Astrocyte (in vitro differentiated cells and primary cell): Measurements from ENCODE around the gene EXOSC6. TPM values are rescaled to one million over a fixed set of nuclear protein-coding genes. Genes with fewer than 3 reads are reported as not detected.
A peak's percentile ranks its signal among the peaks of the same experiment; 100 is the strongest.

ENCODE experiments used
- DNase-seq: peaks from one replicate; pipeline ENCODE4 v3.0.0-alpha.2; 2010; ENCODE audit warnings: low read depth
- FAIRE-seq: peaks from 2 replicates; lab custom pipeline; 2011; peaks lifted over from hg19 to GRCh38; lab: Jason Lieb, UNC
- H2AFZ ChIP-seq: 2 replicates; pipeline ENCODE4 v1.6.0; 2012; ENCODE audit warnings: low read depth, low read length, inconsistent platforms
- H3K27ac ChIP-seq: 2 replicates; pipeline ENCODE4 v1.5.1; 2011; ENCODE audit warnings: low read depth, low read length, inconsistent platforms
- H3K27me3 ChIP-seq: 2 replicates; pipeline ENCODE4 v1.6.0; 2011; ENCODE audit warnings: low read length, inconsistent platforms; ENCODE audit not compliant: insufficient read depth
- H3K36me3 ChIP-seq: 2 replicates; pipeline ENCODE4 v1.5.1; 2011; ENCODE audit warnings: low read length, inconsistent platforms; ENCODE audit not compliant: insufficient read depth
- H3K4me1 ChIP-seq: 2 replicates; pipeline ENCODE4 v1.5.1; 2011; ENCODE audit warnings: low read length, inconsistent platforms; ENCODE audit not compliant: insufficient read depth
- H3K4me2 ChIP-seq: 2 replicates; pipeline ENCODE4 v1.6.0; 2012; ENCODE audit warnings: low read length, inconsistent platforms
- H3K4me3 ChIP-seq: 2 replicates; pipeline ENCODE4 v1.5.1; 2011; ENCODE audit warnings: low read depth, mild to moderate bottlenecking, low read length, inconsistent platforms; ENCODE audit not compliant: insufficient read depth
- H3K79me2 ChIP-seq: 2 replicates; pipeline ENCODE4 v1.6.0; 2012; ENCODE audit warnings: mild to moderate bottlenecking, low read length, inconsistent platforms; ENCODE audit not compliant: insufficient read depth
- H3K9ac ChIP-seq: 2 replicates; pipeline ENCODE4 v1.6.0; 2012; ENCODE audit warnings: mild to moderate bottlenecking, low read length, inconsistent platforms
- H3K9me3 ChIP-seq: 2 replicates; pipeline ENCODE4 v1.5.1; 2012; ENCODE audit warnings: low read depth, mild to moderate bottlenecking, low read length, inconsistent platforms; ENCODE audit not compliant: insufficient read depth
- H4K20me1 ChIP-seq: 2 replicates; pipeline ENCODE4 v1.6.0; 2012; ENCODE audit warnings: low read length, inconsistent platforms; ENCODE audit not compliant: insufficient read depth
- H3K27ac Mint-ChIP-seq: one replicate; pipeline ENCODE4 v1.8.0; 2021; ENCODE audit warnings: mild to moderate bottlenecking, mixed read lengths; ENCODE audit not compliant: unreplicated experiment
- H3K27me3 Mint-ChIP-seq: one replicate; pipeline ENCODE4 v1.8.0; 2021; ENCODE audit warnings: low read depth, mixed read lengths; ENCODE audit not compliant: unreplicated experiment
- H3K36me3 Mint-ChIP-seq: one replicate; pipeline ENCODE4 v1.8.0; 2021; ENCODE audit warnings: low read depth, mixed read lengths; ENCODE audit not compliant: unreplicated experiment
- H3K4me1 Mint-ChIP-seq: one replicate; pipeline ENCODE4 v1.8.0; 2021; ENCODE audit warnings: low read depth, mixed read lengths; ENCODE audit not compliant: unreplicated experiment
- H3K4me3 Mint-ChIP-seq: one replicate; pipeline ENCODE4 v1.8.0; 2021; ENCODE audit warnings: mild to moderate bottlenecking, moderate library complexity, mixed read lengths; ENCODE audit not compliant: unreplicated experiment
- H3K9me3 Mint-ChIP-seq: one replicate; pipeline ENCODE4 v1.8.0; 2021; ENCODE audit warnings: mild to moderate bottlenecking, mixed read lengths; ENCODE audit not compliant: unreplicated experiment
- EZH2 ChIP-seq: IDR thresholded peaks from 2 replicates; pipeline ENCODE4 v1.6.1; 2012; ENCODE audit warnings: mild to moderate bottlenecking, low read length, inconsistent platforms; ENCODE audit not compliant: insufficient read depth
- total RNA-seq: library from RNA; stranded (reverse); gene quantifications from 2 replicates; pipeline ENCODE4 v1.2.1, GENCODE V29; 2021
- TF ChIP-seq, protein P1 (sequence below): IDR thresholded peaks from 2 replicates; pipeline ENCODE4 v1.5.1; 2011; ENCODE audit warnings: low read depth, mild to moderate bottlenecking, inconsistent platforms, low read length, moderate library complexity; ENCODE audit not compliant: insufficient read depth

EXOSC6 gene
- total RNA-seq, 1 donor from 2014 or later = 49.5 TPM

DNA sequence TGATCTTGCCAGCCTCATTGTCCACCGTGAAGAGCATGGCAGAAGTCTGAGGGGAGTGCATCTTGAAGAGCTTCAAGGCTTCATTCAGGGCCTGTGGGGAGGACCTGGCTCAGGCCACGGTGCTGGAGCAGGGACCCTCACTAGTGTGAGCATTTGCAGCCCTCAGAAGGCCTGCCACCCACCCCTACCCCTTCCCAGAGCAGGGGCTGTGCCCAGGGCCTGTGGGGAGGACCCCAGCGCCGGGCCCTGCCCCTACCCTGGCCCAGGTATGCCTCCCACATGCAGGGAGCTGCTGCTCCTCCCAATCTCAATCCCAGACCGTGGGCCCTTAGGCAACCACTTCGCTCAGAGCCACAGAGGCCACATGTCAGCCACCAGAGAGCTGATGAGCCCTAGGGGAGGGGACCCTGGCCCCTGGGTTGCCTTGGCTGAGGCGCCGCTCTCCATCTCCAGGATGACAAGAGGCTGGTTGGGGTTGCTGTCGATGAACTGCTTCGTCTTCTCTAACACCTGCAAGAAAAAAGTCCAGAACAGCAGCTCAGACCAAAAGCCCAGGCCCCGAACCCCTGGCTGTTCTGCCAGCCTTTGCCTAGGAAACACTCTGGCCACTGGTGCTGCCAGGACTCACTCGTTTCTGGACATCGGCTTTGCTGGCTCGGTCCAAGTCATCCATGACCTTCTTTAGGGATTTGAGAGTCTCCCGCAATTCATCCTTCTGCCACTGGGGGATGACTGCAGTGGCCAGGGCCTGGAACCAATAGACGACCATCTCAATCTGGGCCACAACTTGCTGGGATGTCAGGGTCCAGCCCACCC lies 1.8 kb upstream of the EXOSC6 start:
- no peaks in the 10 kb centered on the region for H3K9me3 Mint-ChIP-seq
- Histone ChIP-seq H3K9me3 (no peaks in the 10 kb centered on the region), H3K79me2 (peaks cover 29% of the 10 kb centered on the region), H3K4me2 (no peak overlapping the region), H3K27me3 (no peaks in the 10 kb centered on the region), H3K4me3 (no peak overlapping the region), H3K9ac (no peak overlapping the region), H4K20me1 (peaks cover 59% of the 10 kb centered on the region), H3K36me3 (peaks cover 32% of the 10 kb centered on the region), H3K4me1 (peaks cover 20% of the 10 kb centered on the region), H2AFZ (no peak overlapping the region), H3K27ac (no peak overlapping the region)
- no peaks in the 10 kb centered on the region for H3K27me3 Mint-ChIP-seq
- TF ChIP-seq, protein P1, sequence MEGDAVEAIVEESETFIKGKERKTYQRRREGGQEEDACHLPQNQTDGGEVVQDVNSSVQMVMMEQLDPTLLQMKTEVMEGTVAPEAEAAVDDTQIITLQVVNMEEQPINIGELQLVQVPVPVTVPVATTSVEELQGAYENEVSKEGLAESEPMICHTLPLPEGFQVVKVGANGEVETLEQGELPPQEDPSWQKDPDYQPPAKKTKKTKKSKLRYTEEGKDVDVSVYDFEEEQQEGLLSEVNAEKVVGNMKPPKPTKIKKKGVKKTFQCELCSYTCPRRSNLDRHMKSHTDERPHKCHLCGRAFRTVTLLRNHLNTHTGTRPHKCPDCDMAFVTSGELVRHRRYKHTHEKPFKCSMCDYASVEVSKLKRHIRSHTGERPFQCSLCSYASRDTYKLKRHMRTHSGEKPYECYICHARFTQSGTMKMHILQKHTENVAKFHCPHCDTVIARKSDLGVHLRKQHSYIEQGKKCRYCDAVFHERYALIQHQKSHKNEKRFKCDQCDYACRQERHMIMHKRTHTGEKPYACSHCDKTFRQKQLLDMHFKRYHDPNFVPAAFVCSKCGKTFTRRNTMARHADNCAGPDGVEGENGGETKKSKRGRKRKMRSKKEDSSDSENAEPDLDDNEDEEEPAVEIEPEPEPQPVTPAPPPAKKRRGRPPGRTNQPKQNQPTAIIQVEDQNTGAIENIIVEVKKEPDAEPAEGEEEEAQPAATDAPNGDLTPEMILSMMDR = peak; percentile 59
- TF ChIP-seq EZH2 = no peak
- FAIRE-seq = no peak
- peak overlapping the region; percentile 72 for H3K27ac Mint-ChIP-seq
- H3K4me3 Mint-ChIP-seq = no peak overlapping the region
- peaks cover 21% of the 10 kb centered on the region for H3K36me3 Mint-ChIP-seq
- DNase-seq = peak; percentile 21
- H3K4me1 Mint-ChIP-seq = peaks cover 7% of the 10 kb centered on the region

GRCh38 chr16:70252355-70252988 lies 732 bp upstream of the EXOSC6 start:
- no peak overlapping the region for H2AFZ ChIP-seq
- H3K4me3 ChIP-seq = no peak overlapping the region
- no peaks in the 10 kb centered on the region for H3K9me3 ChIP-seq
- DNase-seq = no peak
- no peak overlapping the region for H3K9ac ChIP-seq
- peak overlapping the region; percentile 98 for H3K4me2 ChIP-seq
- Mint-ChIP-seq H3K27me3 (no peaks in the 10 kb centered on the region), H3K36me3 (peaks cover 12% of the 10 kb centered on the region), H3K27ac (no peak overlapping the region), H3K9me3 (no peaks in the 10 kb centered on the region), H3K4me1 (peaks cover 7% of the 10 kb centered on the region), H3K4me3 (peak overlapping the region; percentile 81)
- H4K20me1 ChIP-seq = peaks cover 51% of the 10 kb centered on the region
- no peak for TF ChIP-seq EZH2
- TF ChIP-seq, protein P1 = no peak
- H3K4me1 ChIP-seq = peaks cover 16% of the 10 kb centered on the region
- FAIRE-seq = no peak
- peaks cover 23% of the 10 kb centered on the region for H3K36me3 ChIP-seq
- peaks cover 26% of the 10 kb centered on the region for H3K79me2 ChIP-seq
- H3K27me3 ChIP-seq = no peaks in the 10 kb centered on the region
- no peak overlapping the region for H3K27ac ChIP-seq
